ENCODE data around the gene CCDC197. TPM values are rescaled to one million over a fixed set of nuclear protein-coding genes. Genes with fewer than 3 reads are reported as not detected.

The CCDC197 gene
- total RNA-seq = not detected in 2 replicates

DNA sequence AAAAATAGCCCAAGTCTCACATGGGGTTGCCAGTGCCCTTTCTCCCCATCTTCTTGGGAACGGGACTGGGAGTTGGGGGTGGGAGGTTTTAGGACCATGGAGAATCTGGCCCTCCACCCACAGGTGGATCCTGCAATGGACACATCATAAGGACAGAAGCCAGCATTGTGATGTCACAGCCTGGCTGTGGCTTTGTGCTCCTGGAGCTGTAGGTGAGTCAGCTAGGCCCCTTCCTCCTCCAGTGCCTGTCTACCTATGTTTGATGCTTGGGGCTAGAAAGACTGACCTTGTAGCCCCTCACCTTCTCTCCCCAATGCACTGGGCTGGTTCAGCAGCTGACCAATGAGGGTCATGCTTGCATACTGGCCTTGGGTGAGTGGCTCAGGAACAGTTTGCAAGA is at the start of gene CCDC197:
Gene CCDC197 (plus strand): TSS at position 220 of the 400 bp plus-strand sequence. CDS start 831 bp downstream, outside the sequence.

DNA sequence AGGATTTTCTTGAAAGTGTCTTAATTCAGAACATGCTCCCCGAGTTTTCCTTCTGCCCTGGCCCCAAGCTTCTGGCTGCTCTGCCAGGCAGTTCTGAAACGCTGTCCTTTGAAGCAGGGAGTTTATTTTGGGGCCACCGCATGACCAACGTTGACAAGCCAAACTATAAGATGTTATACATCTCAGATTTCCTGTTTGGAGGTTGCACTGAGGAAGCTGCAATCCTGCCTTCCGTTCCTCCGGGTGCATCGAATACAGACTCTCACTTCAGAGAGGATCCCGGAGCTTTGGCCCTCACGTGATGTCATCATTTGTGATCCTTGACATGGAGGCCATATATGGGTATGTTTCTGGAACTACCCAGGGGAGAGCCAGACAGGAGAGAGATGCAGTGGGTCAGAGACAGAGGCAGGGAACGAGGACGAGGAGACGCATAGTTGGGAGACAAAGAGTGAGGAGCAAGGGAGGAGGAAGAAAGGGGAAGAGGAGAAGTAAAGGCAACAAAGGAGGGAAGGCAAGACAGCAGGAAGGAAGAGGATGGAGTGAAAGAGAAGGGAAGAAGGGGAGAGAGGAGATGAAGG is 20.5 kb upstream of the CCDC197 start, which contains the start of gene ASB2:
Gene ASB2 (minus strand): TSS at position 94 of the 581 bp plus-strand sequence. CDS start 12,031 bp downstream, outside the sequence.

DNA sequence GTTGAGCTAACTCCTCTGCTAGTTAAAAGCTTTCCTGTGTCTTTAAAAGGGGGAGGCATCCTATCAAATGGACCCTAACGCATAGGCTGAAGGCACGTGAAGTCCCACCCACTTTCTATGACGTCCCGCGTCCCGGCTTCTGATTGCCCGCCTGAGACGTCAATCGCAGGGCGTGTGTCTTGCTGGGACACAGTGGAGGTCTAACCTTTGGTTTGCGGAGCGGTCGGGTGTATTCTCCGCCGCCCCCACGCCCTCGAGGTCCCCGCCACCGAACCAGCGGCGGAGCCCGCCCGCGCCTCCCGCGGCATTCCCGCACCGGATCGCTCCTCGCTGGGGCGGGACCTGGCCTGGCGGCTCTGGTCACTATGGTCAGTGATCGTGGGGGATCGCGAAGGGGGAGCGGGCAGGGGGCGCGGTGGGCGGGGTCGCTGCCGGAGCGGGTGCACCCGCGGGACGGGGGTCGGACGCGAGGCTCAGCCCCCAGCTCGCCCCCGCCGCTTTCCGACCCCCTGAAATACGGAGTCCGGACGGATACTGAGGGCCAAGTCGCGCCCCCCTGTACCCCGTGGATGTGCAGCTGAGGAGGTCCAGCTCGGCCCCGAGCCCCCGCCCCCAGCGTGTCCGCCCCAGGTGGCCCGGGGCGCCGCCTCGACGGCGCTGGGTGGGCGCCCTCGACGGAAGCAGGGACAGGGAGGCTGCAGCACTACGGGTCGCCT is 29.2 kb downstream of the CCDC197 start, which contains the start of gene OTUB2:
Gene OTUB2 (plus strand): TSS at position 168 of the 716 bp plus-strand sequence. CDS start 198 bp downstream, at position 366.

Other genes starting within 250 kb of the CCDC197 start
- gene PRIMA1, start 208.8 kb upstream of the CCDC197 start, total RNA-seq = not detected in 2 replicates
- not detected in 2 replicates for gene FAM181A, start 70.0 kb upstream of the CCDC197 start, total RNA-seq
- 2.1 and 4.2 TPM in 2 replicates for gene ASB2, start 20.7 kb upstream of the CCDC197 start, total RNA-seq
- gene OTUB2, start 29.0 kb downstream of the CCDC197 start, total RNA-seq = 1.5 and 2.6 TPM in 2 replicates
- 138 and 168 TPM in 2 replicates for gene DDX24, start 83.9 kb downstream of the CCDC197 start, total RNA-seq
- 11.0 and 22.0 TPM in 2 replicates for gene IFI27L1, start 84.0 kb downstream of the CCDC197 start, total RNA-seq
- gene IFI27, start 113.4 kb downstream of the CCDC197 start, total RNA-seq = 21.5 and 34.1 TPM in 2 replicates
- 39.6 and 181 TPM in 2 replicates for gene IFI27L2, start 132.3 kb downstream of the CCDC197 start, total RNA-seq
- 1.4 and 2.7 TPM in 2 replicates for gene PPP4R4, start 177.0 kb downstream of the CCDC197 start, total RNA-seq

Data from smooth muscle cell of the umbilical artery (primary cell).